GM23338 (cell line): ENCODE data around the gene C11orf21. TPM values are rescaled to one million over a fixed set of nuclear protein-coding genes. Genes with fewer than 3 reads are reported as not detected.

Experiments used
- ATAC-seq: fragments of 200-7000 bp; cut with Tn5 transposase; 3 replicates; pipeline ENCODE4 v1.9.1; 2020
- DNase-seq: peaks from one replicate; pipeline ENCODE4 v3.0.0-alpha.2; 2015; ENCODE audit warnings: low spot score
- H2AFZ ChIP-seq: fragments of 200-600 bp; sonication (generic); 2 replicates; pipeline ENCODE4 v1.8.0; 2016; ENCODE audit warnings: antibody characterized with exemption, mild to moderate bottlenecking, moderate library complexity
- H3F3A ChIP-seq: fragments of 200-600 bp; sonication (generic); replicated peaks from 2 replicates; pipeline ENCODE4 v1.8.0; 2017; ENCODE audit warnings: antibody characterized with exemption, mixed run types, low read depth
- H3K27ac ChIP-seq: fragments of 200-600 bp; sonication (generic); 2 replicates; pipeline ENCODE4 v1.6.1; 2016; ENCODE audit warnings: low read depth
- H3K27me3 ChIP-seq: fragments of 200-600 bp; sonication (generic); 2 replicates; pipeline ENCODE4 v1.8.0; 2016; ENCODE audit warnings: mild to moderate bottlenecking, mixed run types, moderate library complexity; ENCODE audit not compliant: insufficient read depth
- H3K36me3 ChIP-seq: fragments of 200-600 bp; sonication (generic); 2 replicates; pipeline ENCODE4 v1.8.0; 2016; ENCODE audit warnings: mild to moderate bottlenecking; ENCODE audit not compliant: insufficient read depth
- H3K4me1 ChIP-seq: fragments of 200-600 bp; sonication (generic); 2 replicates; pipeline ENCODE4 v1.8.0; 2016; ENCODE audit warnings: mild to moderate bottlenecking, moderate library complexity; ENCODE audit not compliant: insufficient read depth
- H3K4me2 ChIP-seq: fragments of 200-600 bp; sonication (generic); 2 replicates; pipeline ENCODE4 v1.7.1; 2017; ENCODE audit warnings: mixed run types
- H3K4me3 ChIP-seq: fragments of 200-600 bp; sonication (generic); 2 replicates; pipeline ENCODE4 v1.6.1; 2016; ENCODE audit warnings: mixed run types
- H3K79me2 ChIP-seq: fragments of 200-600 bp; sonication (generic); replicated peaks from 2 replicates; pipeline ENCODE4 v1.8.0; 2017; ENCODE audit warnings: mild to moderate bottlenecking; ENCODE audit not compliant: insufficient read depth
- H3K9me2 ChIP-seq: fragments of 200-600 bp; sonication (generic); 2 replicates; pipeline ENCODE4 v1.8.0; 2017; ENCODE audit not compliant: insufficient read depth
- H4K20me1 ChIP-seq: fragments of 200-600 bp; sonication (generic); replicated peaks from 2 replicates; pipeline ENCODE4 v1.8.0; 2017; ENCODE audit warnings: mild to moderate bottlenecking; ENCODE audit not compliant: insufficient read depth
- H3K27ac Mint-ChIP-seq: 2 replicates; pipeline ENCODE4 v1.8.0; 2020; ENCODE audit warnings: inconsistent platforms, mild to moderate bottlenecking, moderate library complexity, mixed read lengths
- H3K27me3 Mint-ChIP-seq: 3 replicates; pipeline ENCODE4 v1.8.0; 2022; ENCODE audit warnings: low read depth, mild to moderate bottlenecking, moderate library complexity, mixed read lengths, inconsistent platforms; ENCODE audit not compliant: insufficient read depth, poor library complexity
- H3K36me3 Mint-ChIP-seq: 3 replicates; pipeline ENCODE4 v1.8.0; 2021; ENCODE audit warnings: low read depth, mild to moderate bottlenecking, inconsistent platforms, moderate library complexity, mixed read lengths
- H3K4me1 Mint-ChIP-seq: 3 replicates; pipeline ENCODE4 v1.8.0; 2020; ENCODE audit warnings: mild to moderate bottlenecking, inconsistent platforms, mixed read lengths
- H3K4me3 Mint-ChIP-seq: 3 replicates; pipeline ENCODE4 v1.8.0; 2021; ENCODE audit warnings: moderate library complexity, mild to moderate bottlenecking, inconsistent platforms, mixed read lengths
- H3K9me3 Mint-ChIP-seq: 3 replicates; pipeline ENCODE4 v1.8.0; 2020; ENCODE audit warnings: moderate library complexity, mild to moderate bottlenecking, inconsistent platforms, mixed read lengths
- CREB1 ChIP-seq: fragments of 250-450 bp; sonication (Bioruptor Pico); IDR thresholded peaks from 2 replicates; pipeline ENCODE4 v1.5.0; 2020; ENCODE audit warnings: low read depth, mild to moderate bottlenecking, moderate library complexity
- EZH2phosphoT487 ChIP-seq: fragments of 200-600 bp; sonication (generic); IDR thresholded peaks from one replicate; pipeline ENCODE4 v1.8.1; 2018; ENCODE audit warnings: antibody characterized with exemption; ENCODE audit not compliant: unreplicated experiment
- JUNB ChIP-seq: IDR thresholded peaks from one replicate; pipeline ENCODE4 v1.6.1; 2016; ENCODE audit warnings: antibody characterized with exemption; ENCODE audit not compliant: unreplicated experiment
- NANOG ChIP-seq: IDR thresholded peaks from 2 replicates; pipeline ENCODE4 v1.6.1; 2016; ENCODE audit warnings: antibody characterized with exemption, borderline replicate concordance
- REST ChIP-seq: IDR thresholded peaks from one replicate; pipeline ENCODE4 v1.6.1; 2018; ENCODE audit warnings: antibody characterized with exemption; ENCODE audit not compliant: unreplicated experiment
- STAT1 ChIP-seq: IDR thresholded peaks from one replicate; pipeline ENCODE4 v1.6.1; 2016; ENCODE audit warnings: antibody characterized with exemption; ENCODE audit not compliant: unreplicated experiment
- ZNF331 ChIP-seq: fragments of 250-450 bp; sonication (Bioruptor Pico); IDR thresholded peaks from 2 replicates; pipeline ENCODE4 v1.5.0; 2020; ENCODE audit warnings: low read depth, mild to moderate bottlenecking, moderate library complexity
- ZNF462 ChIP-seq: fragments of 250-450 bp; sonication (Bioruptor Pico); IDR thresholded peaks from 2 replicates; pipeline ENCODE4 v1.5.0; 2020; ENCODE audit warnings: mild to moderate bottlenecking, moderate library complexity
- polyA plus RNA-seq: library from polyadenylated mRNA; unstranded; fragments of >200 nt; fragmentation: Nextera tagmentation; extraction: Ambion mirVana; gene quantifications from 2 replicates; pipeline ENCODE4 v1.2.1, GENCODE V29; 2016
- total RNA-seq: library from RNA; depleted of rRNA; stranded (reverse); fragments of >200 nt; shearing (Covaris generic); gene quantifications from 2 replicates; pipeline ENCODE4 v1.2.3, GENCODE V29; 2014
- TF ChIP-seq, protein P1 (sequence below), 2 experiments: fragments of 200-600 bp in 1 of 2; sonication (generic) in 1 of 2; conservative IDR thresholded peaks; 2 replicates each; pipeline versions ENCODE4 v1.5.1 to v1.6.1; 2016 to 2017; ENCODE audit warnings: antibody characterized with exemption in 2 of 2, low read depth in 2 of 2, mild to moderate bottlenecking in 2 of 2, moderate library complexity in 1 of 2

Gene C11orf21
- total and polyA plus RNA-seq, 2 experiments from 2014 or later: not detected

GRCh38 chr11:2316169-2316962 is 14.6 kb upstream of the C11orf21 start:
- peaks cover 10% of the 10 kb centered on the region for H3K27me3 Mint-ChIP-seq
- no peaks in the 10 kb centered on the region for H4K20me1 ChIP-seq
- H3K79me2 ChIP-seq: no peaks in the 10 kb centered on the region
- H3K4me2 ChIP-seq: no peak overlapping the region
- no peaks in the 10 kb centered on the region for H3K4me1 Mint-ChIP-seq
- peaks cover 3% of the 10 kb centered on the region; the same call in 1 of the 3 replicates for H3K9me3 Mint-ChIP-seq
- DNase-seq (no peak), ATAC-seq (no peak)
- no peaks in the 10 kb centered on the region for H3F3A ChIP-seq
- H3K9me2 ChIP-seq: no peaks in the 10 kb centered on the region
- no peak overlapping the region for H2AFZ ChIP-seq
- H3K4me3 ChIP-seq: no peak overlapping the region
- TF ChIP-seq NANOG (no peak), STAT1 (no peak), ZNF331 (CRISPR knock-in tag) (no peak), REST (no peak), CREB1 (CRISPR knock-in tag) (no peak), ZNF462 (CRISPR knock-in tag) (no peak), EZH2phosphoT487 (no peak), JUNB (no peak)
- TF ChIP-seq, protein P1, sequence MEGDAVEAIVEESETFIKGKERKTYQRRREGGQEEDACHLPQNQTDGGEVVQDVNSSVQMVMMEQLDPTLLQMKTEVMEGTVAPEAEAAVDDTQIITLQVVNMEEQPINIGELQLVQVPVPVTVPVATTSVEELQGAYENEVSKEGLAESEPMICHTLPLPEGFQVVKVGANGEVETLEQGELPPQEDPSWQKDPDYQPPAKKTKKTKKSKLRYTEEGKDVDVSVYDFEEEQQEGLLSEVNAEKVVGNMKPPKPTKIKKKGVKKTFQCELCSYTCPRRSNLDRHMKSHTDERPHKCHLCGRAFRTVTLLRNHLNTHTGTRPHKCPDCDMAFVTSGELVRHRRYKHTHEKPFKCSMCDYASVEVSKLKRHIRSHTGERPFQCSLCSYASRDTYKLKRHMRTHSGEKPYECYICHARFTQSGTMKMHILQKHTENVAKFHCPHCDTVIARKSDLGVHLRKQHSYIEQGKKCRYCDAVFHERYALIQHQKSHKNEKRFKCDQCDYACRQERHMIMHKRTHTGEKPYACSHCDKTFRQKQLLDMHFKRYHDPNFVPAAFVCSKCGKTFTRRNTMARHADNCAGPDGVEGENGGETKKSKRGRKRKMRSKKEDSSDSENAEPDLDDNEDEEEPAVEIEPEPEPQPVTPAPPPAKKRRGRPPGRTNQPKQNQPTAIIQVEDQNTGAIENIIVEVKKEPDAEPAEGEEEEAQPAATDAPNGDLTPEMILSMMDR (conservative IDR thresholded peaks at IDR 0.05; ENCODE audit: low read depth in 2 of 2): no peak
- no peak overlapping the region for H3K27ac Mint-ChIP-seq
- H3K4me3 Mint-ChIP-seq: no peak overlapping the region
- H3K4me1 ChIP-seq: no peaks in the 10 kb centered on the region
- H3K27ac ChIP-seq: no peak overlapping the region
- H3K36me3 ChIP-seq: no peaks in the 10 kb centered on the region
- H3K27me3 ChIP-seq: no peaks in the 10 kb centered on the region
- H3K36me3 Mint-ChIP-seq: no peaks in the 10 kb centered on the region; the same call in 2 of the 3 replicates
